OCI-LY3 (cell line): ENCODE measurements around the gene ICE1.

Experiments used
- EZH2phosphoT487 ChIP-seq: fragments of 200-600 bp; shearing (Covaris generic); IDR thresholded peaks from 2 replicates; pipeline ENCODE4 v1.6.1; 2018; ENCODE audit warnings: antibody characterized with exemption, mixed run types, low read depth
- TF ChIP-seq, protein P1 (sequence below): fragments of 200-600, 300-600 bp; sonication (generic); IDR thresholded peaks from 2 replicates; pipeline ENCODE4 v1.5.1; 2014; ENCODE audit warnings: antibody characterized with exemption, low read length, low read depth

GRCh38 chr5:5380298-5380697, 42.2 kb upstream of the ICE1 start:
- TF ChIP-seq, protein P1, sequence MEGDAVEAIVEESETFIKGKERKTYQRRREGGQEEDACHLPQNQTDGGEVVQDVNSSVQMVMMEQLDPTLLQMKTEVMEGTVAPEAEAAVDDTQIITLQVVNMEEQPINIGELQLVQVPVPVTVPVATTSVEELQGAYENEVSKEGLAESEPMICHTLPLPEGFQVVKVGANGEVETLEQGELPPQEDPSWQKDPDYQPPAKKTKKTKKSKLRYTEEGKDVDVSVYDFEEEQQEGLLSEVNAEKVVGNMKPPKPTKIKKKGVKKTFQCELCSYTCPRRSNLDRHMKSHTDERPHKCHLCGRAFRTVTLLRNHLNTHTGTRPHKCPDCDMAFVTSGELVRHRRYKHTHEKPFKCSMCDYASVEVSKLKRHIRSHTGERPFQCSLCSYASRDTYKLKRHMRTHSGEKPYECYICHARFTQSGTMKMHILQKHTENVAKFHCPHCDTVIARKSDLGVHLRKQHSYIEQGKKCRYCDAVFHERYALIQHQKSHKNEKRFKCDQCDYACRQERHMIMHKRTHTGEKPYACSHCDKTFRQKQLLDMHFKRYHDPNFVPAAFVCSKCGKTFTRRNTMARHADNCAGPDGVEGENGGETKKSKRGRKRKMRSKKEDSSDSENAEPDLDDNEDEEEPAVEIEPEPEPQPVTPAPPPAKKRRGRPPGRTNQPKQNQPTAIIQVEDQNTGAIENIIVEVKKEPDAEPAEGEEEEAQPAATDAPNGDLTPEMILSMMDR: no peak
- no peak for TF ChIP-seq EZH2phosphoT487
